ENCODE data around the gene DNAJC5. TPM values are rescaled to one million over a fixed set of nuclear protein-coding genes. Genes with fewer than 3 reads are reported as not detected.

Gene DNAJC5
- total RNA-seq, 4 donors from 2014 or later, result 24.3 to 47.5 (median 35.1) TPM

DNA sequence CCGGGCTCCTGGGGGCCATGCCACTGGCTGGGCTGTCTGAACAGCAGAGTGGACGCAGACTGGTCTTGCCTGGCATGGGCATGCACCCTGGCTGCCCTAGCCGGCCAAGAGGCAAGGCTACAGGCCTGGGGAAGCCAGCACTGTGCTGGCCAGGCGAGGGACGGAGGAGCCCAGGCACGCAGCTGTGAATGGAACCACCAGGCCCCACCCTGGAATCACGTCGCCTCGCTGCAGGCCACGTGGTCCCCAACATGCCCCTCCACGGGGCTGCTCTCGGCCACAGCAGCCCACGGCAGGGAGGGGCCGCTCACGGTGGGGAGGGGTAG, 57.2 kb downstream of the DNAJC5 start:
- TF ChIP-seq CTCF (IDR thresholded peaks at IDR 0.05; ENCODE audit: low read depth), result no peak

- no peak for TF ChIP-seq CTCF (IDR thresholded peaks at IDR 0.05; ENCODE audit: low read depth)
Observed at GRCh38 chr20:63952769-63953168, 57.8 kb downstream of the DNAJC5 start.

GRCh38 chr20:63953764-63954429, 59.0 kb downstream of the DNAJC5 start:
- no peak for TF ChIP-seq CTCF (IDR thresholded peaks at IDR 0.05; ENCODE audit: low read depth)

DNA sequence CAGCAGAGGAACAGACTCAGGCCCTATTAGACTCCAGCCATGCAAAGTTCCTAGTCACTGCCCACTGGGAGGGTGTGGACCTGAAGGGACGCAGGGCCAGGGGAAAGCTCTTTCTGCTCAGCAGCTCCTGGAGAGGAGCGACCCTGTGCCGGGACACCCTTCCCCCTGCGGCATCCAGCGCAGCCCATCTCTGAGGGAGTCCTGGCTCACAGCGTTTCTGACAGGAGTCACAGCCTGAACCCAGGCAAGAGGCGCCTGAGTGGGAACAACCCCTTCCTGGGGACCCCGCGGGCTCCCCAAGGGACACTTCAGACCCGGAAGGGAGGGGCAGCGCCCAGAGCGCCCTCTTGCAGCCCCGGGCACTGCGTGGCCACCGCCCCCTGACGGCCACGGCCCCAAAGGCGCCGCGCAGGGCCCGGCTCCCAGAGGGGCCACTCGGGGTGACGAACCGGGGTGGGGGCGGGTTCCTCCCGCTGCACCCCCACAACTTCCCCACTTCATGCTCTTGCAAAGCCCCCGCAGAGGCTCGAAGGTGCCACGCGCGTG, 60.4 kb downstream of the DNAJC5 start:
- TF ChIP-seq CTCF (IDR thresholded peaks at IDR 0.05; ENCODE audit: low read depth), result no peak

GRCh38 chr20:63955827-63956663, 61.1 kb downstream of the DNAJC5 start, which contains the start of gene UCKL1:
Gene UCKL1 (minus strand): TSS chr20:63956416. CDS start chr20:63956372, 44 bp downstream.
- no peak for TF ChIP-seq CTCF (IDR thresholded peaks at IDR 0.05; ENCODE audit: low read depth)

- TF ChIP-seq CTCF (IDR thresholded peaks at IDR 0.05; ENCODE audit: low read depth), result no peak
Observed at GRCh38 chr20:63956664-63957003, 61.7 kb downstream of the DNAJC5 start.

- TF ChIP-seq CTCF (IDR thresholded peaks at IDR 0.05; ENCODE audit: low read depth), result no peak
Observed at GRCh38 chr20:63957004-63957689, 62.2 kb downstream of the DNAJC5 start.
